KMS-11 (cell line): ENCODE results near the gene CTDP1.

Experiments used
- H2AFZ ChIP-seq: fragments of 200-600 bp; sonication (generic); 2 replicates; pipeline ENCODE4 v1.6.1; 2016; ENCODE audit warnings: antibody characterized with exemption, mixed run types, low read depth
- H3K27ac ChIP-seq: fragments of 200-600 bp; sonication (generic); 2 replicates; pipeline ENCODE4 v1.6.1; 2016; ENCODE audit warnings: mild to moderate bottlenecking, mixed run types
- H3K27me3 ChIP-seq: fragments of 200-600 bp; sonication (generic); 2 replicates; pipeline ENCODE4 v1.6.1; 2017; ENCODE audit warnings: mild to moderate bottlenecking, low read depth, mixed run types, moderate library complexity; ENCODE audit not compliant: insufficient read depth
- H3K36me3 ChIP-seq: fragments of 200-600 bp; sonication (generic); 2 replicates; pipeline ENCODE4 v1.6.1; 2017; ENCODE audit warnings: mild to moderate bottlenecking, mixed run types; ENCODE audit not compliant: insufficient read depth
- H3K4me1 ChIP-seq: fragments of 200-600 bp; sonication (generic); 2 replicates; pipeline ENCODE4 v1.6.1; 2016; ENCODE audit warnings: mild to moderate bottlenecking, low read depth, mixed run types; ENCODE audit not compliant: poor library complexity, severe bottlenecking
- H3K4me2 ChIP-seq: fragments of 200-600 bp; sonication (generic); 2 replicates; pipeline ENCODE4 v1.7.0; 2016; ENCODE audit warnings: mild to moderate bottlenecking, mixed run types
- H3K4me3 ChIP-seq: fragments of 200-600 bp; sonication (generic); IDR thresholded peaks from 2 replicates; pipeline ENCODE4 v1.6.1; 2017; ENCODE audit warnings: low read depth, low read length, mixed read lengths; ENCODE audit not compliant: insufficient read depth
- H3K79me2 ChIP-seq: fragments of 200-600 bp; sonication (generic); 2 replicates; pipeline ENCODE4 v1.6.1; 2016; ENCODE audit warnings: low read depth, mixed run types; ENCODE audit not compliant: insufficient read depth
- H3K9ac ChIP-seq: fragments of 200-600 bp; sonication (generic); 2 replicates; pipeline ENCODE4 v1.6.1; 2016; ENCODE audit warnings: mild to moderate bottlenecking, mixed run types
- H4K20me1 ChIP-seq: fragments of 200-600 bp; sonication (generic); 2 replicates; pipeline ENCODE4 v1.6.1; 2016; ENCODE audit warnings: mild to moderate bottlenecking, mixed run types; ENCODE audit not compliant: insufficient read depth
- CTCF ChIP-seq: fragments of 200-600 bp; sonication (generic); conservative IDR thresholded peaks from 2 replicates; pipeline ENCODE4 v1.6.1; 2017; ENCODE audit warnings: low read depth, mild to moderate bottlenecking, antibody characterized with exemption, low read length, moderate library complexity, mixed read lengths

CTDP1 gene

GRCh38 chr18:79764131-79764530 is 84.5 kb downstream of the CTDP1 start:
- TF ChIP-seq CTCF, result no peak
- H3K4me1 ChIP-seq, result no peaks in the 10 kb centered on the region
- no peaks in the 10 kb centered on the region for H3K27me3 ChIP-seq

GRCh38 chr18:79765491-79766245 is 86.1 kb downstream of the CTDP1 start:
- Histone ChIP-seq H3K4me3 (no peak overlapping the region), H3K27ac (no peak overlapping the region), H4K20me1 (no peaks in the 10 kb centered on the region), H3K9ac (no peak overlapping the region), H3K4me2 (no peak overlapping the region), H3K79me2 (no peaks in the 10 kb centered on the region), H3K27me3 (no peaks in the 10 kb centered on the region), H3K4me1 (no peaks in the 10 kb centered on the region), H3K36me3 (no peaks in the 10 kb centered on the region), H2AFZ (no peak overlapping the region)
- no peak for TF ChIP-seq CTCF

More at GRCh38 chr18:79764131-79764530, 84.5 kb downstream of the CTDP1 start:
- no peaks in the 10 kb centered on the region for H4K20me1 ChIP-seq
- H3K4me3 ChIP-seq, result no peak overlapping the region
- H3K9ac ChIP-seq, result no peak overlapping the region
- H2AFZ ChIP-seq, result no peak overlapping the region
- no peaks in the 10 kb centered on the region for H3K36me3 ChIP-seq
- no peak overlapping the region for H3K4me2 ChIP-seq
- H3K27ac ChIP-seq, result no peak overlapping the region
- H3K79me2 ChIP-seq, result no peaks in the 10 kb centered on the region

- H3K27me3 ChIP-seq, result no peaks in the 10 kb centered on the region
- TF ChIP-seq CTCF, result no peak
- H4K20me1 ChIP-seq, result no peaks in the 10 kb centered on the region
- H3K9ac ChIP-seq, result no peak overlapping the region
- no peaks in the 10 kb centered on the region for H3K36me3 ChIP-seq
- no peak overlapping the region for H2AFZ ChIP-seq
- no peak overlapping the region for H3K27ac ChIP-seq
- H3K4me3 ChIP-seq, result no peak overlapping the region
- H3K4me2 ChIP-seq, result no peak overlapping the region
- no peaks in the 10 kb centered on the region for H3K4me1 ChIP-seq
- no peaks in the 10 kb centered on the region for H3K79me2 ChIP-seq
Measured at GRCh38 chr18:79766308-79766707, 86.7 kb downstream of the CTDP1 start.

GRCh38 chr18:79768745-79769144 is 89.1 kb downstream of the CTDP1 start:
- H3K9ac ChIP-seq, result no peak overlapping the region
- peaks cover 8% of the 10 kb centered on the region for H3K27me3 ChIP-seq
- no peak overlapping the region for H3K27ac ChIP-seq
- no peaks in the 10 kb centered on the region for H3K79me2 ChIP-seq
- no peaks in the 10 kb centered on the region for H3K4me1 ChIP-seq
- H3K4me3 ChIP-seq, result no peak overlapping the region
- H3K36me3 ChIP-seq, result no peaks in the 10 kb centered on the region
- H4K20me1 ChIP-seq, result no peaks in the 10 kb centered on the region
- no peak for TF ChIP-seq CTCF
- H3K4me2 ChIP-seq, result no peak overlapping the region
- H2AFZ ChIP-seq, result no peak overlapping the region
